Measurements from ENCODE around the gene IL24.
A peak's percentile ranks its signal among the peaks of the same experiment; 100 is the strongest.

The IL24 gene

DNA sequence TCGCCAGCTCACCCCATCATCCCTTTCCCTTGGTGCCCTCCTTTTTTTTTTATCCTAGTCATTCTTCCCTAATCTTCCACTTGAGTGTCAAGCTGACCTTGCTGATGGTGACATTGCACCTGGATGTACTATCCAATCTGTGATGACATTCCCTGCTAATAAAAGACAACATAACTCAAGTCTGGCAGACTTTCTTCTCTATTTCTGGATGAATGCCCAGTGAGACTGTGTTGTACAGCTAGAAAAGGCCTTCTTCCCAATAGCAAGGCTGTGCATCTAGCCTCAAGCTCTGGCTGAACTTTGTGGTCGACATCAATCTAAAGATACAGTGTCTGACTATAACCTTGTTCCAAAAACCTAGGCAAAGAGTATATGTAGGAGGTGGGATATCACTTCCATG lies 6.4 kb downstream of the IL24 start:
- Mint-ChIP-seq H3K27ac (no peak overlapping the region), H3K9me3 (no peaks in the 10 kb centered on the region), H3K4me1 (ENCODE audit: low read depth) (peaks cover 15% of the 10 kb centered on the region), H3K27me3 (peaks cover 61% of the 10 kb centered on the region), H3K4me3 (no peak overlapping the region), H3K36me3 (ENCODE audit: low read depth) (no peaks in the 10 kb centered on the region)
- intact Hi-C loops (cut with micrococcal nuclease), result no loop called here

DNA sequence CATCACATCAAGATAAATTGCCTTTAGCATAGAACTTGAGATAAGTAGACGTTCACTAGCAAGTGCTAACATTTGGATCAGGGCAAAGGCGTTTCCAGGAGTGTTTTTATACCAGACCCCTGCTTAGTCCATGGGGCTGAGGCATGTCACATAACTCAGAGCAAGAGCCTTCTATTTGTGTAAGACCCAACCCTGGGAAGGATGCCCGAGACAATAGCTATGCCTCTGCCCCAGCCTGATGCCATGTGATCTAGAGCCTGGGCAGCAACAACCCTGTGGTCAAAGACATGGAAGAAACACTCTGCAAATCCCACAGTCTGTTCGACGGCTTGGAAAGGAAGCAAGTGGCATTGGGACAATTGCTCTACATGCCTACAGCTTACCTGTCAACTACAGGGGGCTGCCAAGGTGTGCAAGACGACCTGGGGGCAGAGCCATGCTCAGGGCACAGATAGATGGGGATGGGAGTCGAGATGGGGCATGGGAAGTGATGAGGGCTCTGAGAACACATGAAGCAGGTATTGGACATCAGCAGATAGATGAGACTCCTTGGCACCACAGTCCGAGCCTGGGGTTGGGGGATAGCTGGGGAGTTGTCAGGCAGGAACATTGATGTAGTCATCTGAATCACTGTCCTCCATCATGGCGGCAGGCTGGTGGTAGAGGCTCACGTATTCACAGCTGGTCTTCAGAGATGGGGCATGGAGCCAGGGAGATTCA lies 7.3 kb downstream of the IL24 start:
- Mint-ChIP-seq H3K4me1 (ENCODE audit: low read depth) (peaks cover 20% of the 10 kb centered on the region), H3K27ac (no peak overlapping the region), H3K36me3 (ENCODE audit: low read depth) (no peaks in the 10 kb centered on the region), H3K27me3 (peaks cover 61% of the 10 kb centered on the region), H3K4me3 (no peak overlapping the region), H3K9me3 (no peaks in the 10 kb centered on the region)
- intact Hi-C loops (cut with micrococcal nuclease), result no loop called here

DNA sequence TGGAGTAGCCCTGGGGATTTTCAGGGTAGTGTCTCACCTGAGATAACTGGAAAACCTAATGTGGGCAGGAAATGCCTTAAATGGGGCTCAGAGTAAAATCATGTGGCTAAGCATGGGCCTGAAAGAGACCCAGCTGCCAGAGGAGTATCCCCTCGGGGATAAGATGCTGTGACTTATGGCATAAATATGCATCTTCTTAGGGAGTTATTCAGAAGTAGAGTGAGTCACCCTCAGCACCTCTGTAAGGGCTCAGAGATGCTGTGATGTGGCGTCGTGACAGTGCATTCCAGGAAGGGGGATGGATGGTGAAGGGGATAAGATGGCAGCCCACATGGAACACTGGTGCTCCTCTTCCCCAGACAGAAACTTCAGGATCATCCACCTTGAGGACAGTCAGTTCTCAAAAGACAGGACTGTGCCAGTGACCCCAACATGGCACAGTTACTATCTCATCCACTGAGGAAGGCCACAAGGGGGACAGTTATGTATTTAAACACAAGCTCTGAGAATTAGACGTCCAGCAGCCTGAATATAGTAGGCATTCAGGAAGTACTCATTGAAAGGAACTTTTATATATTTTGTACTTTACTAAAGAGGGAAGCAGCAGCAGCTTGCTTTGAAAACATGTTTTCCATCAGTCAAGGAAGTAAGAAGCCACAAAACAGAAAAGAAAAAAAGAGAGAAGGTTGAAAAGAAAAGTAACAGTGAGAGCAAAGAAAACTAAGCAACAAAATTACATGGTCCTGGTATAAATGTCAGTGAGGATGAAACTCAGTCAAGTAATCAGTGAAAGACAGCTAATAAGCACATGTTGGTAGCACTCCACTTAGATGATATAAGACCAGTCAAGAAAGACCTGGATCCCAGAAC lies 8.3 kb downstream of the IL24 start:
- Mint-ChIP-seq H3K27ac (no peak overlapping the region), H3K9me3 (no peaks in the 10 kb centered on the region), H3K36me3 (ENCODE audit: low read depth) (no peaks in the 10 kb centered on the region), H3K4me1 (ENCODE audit: low read depth) (peaks cover 20% of the 10 kb centered on the region), H3K4me3 (no peak overlapping the region), H3K27me3 (peaks cover 65% of the 10 kb centered on the region)
- intact Hi-C loops (cut with micrococcal nuclease), result no loop called here

DNA sequence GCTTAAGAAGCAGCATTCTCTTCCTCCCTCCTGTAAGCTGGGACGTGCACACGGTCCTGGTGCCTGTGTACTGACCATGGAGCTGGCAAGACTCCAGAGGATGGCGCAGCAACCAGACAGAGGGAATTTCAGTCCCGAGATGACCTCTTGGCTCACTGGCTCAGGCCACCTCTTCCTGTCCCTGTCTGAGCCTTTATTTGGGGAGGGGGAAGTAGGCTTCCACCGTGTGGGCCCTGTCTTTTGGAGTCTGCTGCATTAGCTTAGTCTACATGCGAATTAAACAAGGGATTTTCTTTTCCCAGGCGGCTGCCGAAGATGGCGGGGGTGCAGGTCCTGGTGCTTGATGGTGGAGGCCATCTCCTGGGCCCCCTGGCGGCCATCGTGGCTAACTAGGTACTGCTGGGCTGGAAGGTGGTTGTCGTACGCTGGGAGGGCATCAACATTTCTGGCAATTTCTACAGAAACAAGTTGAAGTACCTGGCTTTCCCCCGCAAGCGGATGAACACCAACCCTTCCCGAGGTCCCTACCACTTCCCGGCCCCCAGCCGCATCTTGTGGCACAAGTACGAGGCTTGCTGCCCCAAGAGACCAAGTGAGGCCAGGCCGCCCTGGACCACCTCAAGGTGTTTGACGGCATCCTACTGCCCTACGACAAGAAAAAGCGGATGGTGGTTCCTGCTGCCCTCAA lies 10.2 kb downstream of the IL24 start:
- H3K4me1 Mint-ChIP-seq (ENCODE audit: low read depth), result peaks cover 20% of the 10 kb centered on the region

DNA sequence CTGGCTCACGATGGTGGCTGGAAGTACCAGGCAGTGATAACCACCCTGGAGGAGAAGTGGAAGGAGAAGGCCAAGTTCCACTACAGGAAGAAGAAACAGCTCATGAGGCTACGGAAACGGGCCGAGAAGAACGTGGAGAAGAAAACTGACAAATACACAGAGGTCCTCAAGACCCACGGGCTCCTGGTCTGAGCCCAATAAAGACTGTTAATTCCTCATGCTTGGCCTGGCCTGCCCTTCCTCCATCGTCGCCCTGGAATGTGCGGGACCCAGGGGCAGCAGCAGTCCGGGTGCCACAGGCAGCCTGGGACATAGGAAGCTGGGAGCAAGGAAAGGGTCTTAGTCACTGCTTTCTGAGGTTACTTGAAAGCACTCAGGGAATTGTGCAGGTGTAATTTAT lies 10.8 kb downstream of the IL24 start:
- Mint-ChIP-seq H3K27ac (no peak overlapping the region), H3K4me3 (no peak overlapping the region), H3K36me3 (ENCODE audit: low read depth) (no peaks in the 10 kb centered on the region), H3K27me3 (peaks cover 64% of the 10 kb centered on the region), H3K4me1 (ENCODE audit: low read depth) (peaks cover 25% of the 10 kb centered on the region), H3K9me3 (no peaks in the 10 kb centered on the region)
- intact Hi-C loops (cut with micrococcal nuclease), result no loop called here

More for the DNA sequence above, 10.2 kb downstream of the IL24 start:
- Mint-ChIP-seq H3K27me3 (peaks cover 64% of the 10 kb centered on the region), H3K9me3 (no peaks in the 10 kb centered on the region), H3K4me3 (no peak overlapping the region), H3K27ac (no peak overlapping the region), H3K36me3 (ENCODE audit: low read depth) (no peaks in the 10 kb centered on the region)
- intact Hi-C loops (cut with micrococcal nuclease), result no loop called here

DNA sequence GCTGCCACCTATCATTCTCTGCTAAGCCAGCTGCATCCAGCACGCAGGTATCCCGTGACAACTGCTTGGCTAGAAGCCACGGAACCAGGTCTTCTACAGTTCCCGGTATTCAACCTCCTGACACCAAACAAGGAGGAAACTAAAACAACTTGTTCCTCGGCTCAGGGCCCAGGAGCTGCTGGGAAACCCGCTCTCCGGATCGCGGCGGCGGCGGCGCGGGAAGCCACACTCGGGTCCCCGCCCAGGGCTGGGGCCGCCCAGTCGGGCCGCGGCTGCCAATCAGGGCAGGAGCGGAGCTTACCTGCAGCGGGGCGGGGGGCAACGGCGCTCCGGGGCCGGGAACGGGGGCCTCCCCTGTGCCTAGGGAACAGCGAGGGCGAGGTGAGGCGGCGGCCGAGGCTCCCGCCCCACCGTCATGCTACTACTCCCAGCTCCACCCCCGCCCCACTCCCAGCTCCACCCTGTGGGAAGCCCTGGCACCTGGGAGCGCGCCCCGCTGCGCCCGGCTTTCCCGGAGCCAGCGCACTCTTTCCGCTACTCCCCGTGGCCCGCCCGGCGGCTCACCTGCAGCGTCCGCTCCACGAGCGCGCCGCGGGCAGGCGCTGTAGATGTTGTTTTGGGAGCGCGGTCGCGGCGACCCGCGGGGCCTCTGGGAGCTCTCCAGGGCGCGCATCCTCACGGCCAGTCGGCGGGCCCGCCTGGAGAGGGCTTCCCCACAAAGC lies 12.1 kb downstream of the IL24 start:
- Mint-ChIP-seq H3K27me3 (peaks cover 72% of the 10 kb centered on the region), H3K4me3 (peak overlapping the region; percentile 63), H3K4me1 (ENCODE audit: low read depth) (peaks cover 25% of the 10 kb centered on the region), H3K36me3 (ENCODE audit: low read depth) (no peaks in the 10 kb centered on the region), H3K9me3 (no peaks in the 10 kb centered on the region), H3K27ac (no peak overlapping the region)
- intact Hi-C loops (cut with micrococcal nuclease), result no loop called here

DNA sequence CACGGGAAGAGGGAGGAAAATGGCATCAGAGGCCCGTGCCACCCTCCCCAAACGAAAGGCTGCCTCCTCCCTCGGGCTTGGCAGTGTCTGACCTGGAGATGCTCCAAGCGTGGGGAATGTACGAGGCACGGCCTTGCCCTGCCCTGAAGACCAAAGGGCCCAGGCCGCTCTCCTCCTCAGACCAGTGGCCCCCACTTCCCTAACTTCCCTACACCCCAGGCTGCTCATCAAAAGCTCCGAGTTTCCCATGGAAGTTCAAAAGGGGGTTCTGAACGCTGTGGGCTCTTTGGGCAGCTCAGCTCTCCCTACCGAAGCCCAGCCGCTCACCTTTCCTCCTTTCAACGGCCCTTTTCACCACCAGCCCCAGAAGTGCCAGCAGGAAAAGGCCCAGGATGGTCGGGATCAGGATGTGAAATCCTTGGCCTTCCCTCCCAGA lies 12.7 kb downstream of the IL24 start:
- Mint-ChIP-seq H3K4me3 (peak overlapping the region; percentile 63), H3K27me3 (peaks cover 71% of the 10 kb centered on the region), H3K4me1 (ENCODE audit: low read depth) (peaks cover 25% of the 10 kb centered on the region), H3K27ac (no peak overlapping the region), H3K36me3 (ENCODE audit: low read depth) (no peaks in the 10 kb centered on the region), H3K9me3 (no peaks in the 10 kb centered on the region)
- intact Hi-C loops (cut with micrococcal nuclease), result loop anchor here (2.0 to 10.0 kb wide), 3 partner anchors 175 to 303 kb away; partner anchors contain the start of gene DYRK3

DNA sequence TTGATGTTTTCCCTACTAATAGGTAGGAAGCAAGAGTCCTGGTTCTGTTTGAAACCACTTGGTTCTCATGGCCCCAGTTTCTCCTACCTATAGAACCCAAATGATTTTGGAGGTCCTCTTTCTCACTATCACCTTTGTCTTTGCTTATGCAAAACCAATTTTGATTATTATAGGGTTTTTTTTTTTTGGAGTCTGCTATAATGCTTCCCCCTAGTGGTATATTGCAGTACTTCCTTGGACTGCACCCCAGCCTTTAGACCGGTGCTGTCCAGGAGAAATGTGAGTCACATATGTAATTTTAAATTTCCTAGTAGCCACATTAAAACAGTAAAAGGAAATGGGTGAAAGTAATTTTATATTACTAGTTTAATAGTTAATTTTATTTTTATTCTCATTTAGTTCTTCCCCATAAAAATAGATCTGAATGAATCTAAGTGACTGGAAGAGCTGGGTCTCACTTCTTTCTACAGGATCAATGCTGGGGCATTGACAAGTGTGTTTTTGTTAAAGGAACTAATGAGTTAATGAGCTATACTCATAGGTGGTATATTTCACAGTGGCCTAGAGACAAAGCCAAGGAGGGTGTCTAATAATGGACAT lies 13.9 kb downstream of the IL24 start:
- no peaks in the 10 kb centered on the region for H3K36me3 Mint-ChIP-seq (ENCODE audit: low read depth)

DNA sequence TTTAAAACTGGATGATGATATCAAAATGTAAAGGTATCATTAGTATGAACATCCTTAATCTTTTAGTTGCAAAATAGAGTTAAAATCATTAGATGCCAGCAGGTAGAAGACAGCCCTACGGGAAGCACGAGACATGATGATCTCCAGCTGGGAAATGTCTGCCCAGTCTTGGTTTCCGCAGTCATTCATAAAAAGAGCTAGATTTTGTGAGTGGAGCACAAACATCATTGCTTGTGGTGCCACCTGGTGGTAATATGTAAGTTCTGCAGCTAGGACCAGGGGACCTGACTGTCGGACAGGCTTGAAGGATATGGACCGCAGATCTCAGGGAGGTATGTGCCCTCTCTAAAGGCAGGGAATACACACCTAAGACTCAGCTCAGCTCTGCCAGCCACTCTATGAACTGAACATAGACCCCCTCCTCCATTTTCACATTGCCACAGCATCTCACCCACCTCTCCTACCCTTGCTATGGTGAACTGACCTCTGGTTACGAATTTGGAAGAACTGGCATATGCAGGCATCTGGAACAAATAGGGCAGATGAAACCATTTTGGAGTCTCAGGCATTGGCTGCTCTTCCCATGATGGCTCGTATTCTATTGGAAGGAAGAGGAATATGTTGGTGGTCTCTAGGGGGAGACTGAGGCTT lies 15.3 kb downstream of the IL24 start:
- intact Hi-C loops (cut with micrococcal nuclease), result loop anchor here (1.0 to 10.0 kb wide), 6 partner anchors 48 to 305 kb away; partner anchors contain the start of genes DYRK3 and IL20
- Mint-ChIP-seq H3K9me3 (no peaks in the 10 kb centered on the region), H3K4me1 (ENCODE audit: low read depth) (peaks cover 10% of the 10 kb centered on the region), H3K36me3 (ENCODE audit: low read depth) (no peaks in the 10 kb centered on the region), H3K27me3 (peaks cover 64% of the 10 kb centered on the region), H3K4me3 (no peak overlapping the region), H3K27ac (no peak overlapping the region)

More for the DNA sequence above, 13.9 kb downstream of the IL24 start:
- Mint-ChIP-seq H3K27ac (no peak overlapping the region), H3K4me3 (no peak overlapping the region), H3K9me3 (no peaks in the 10 kb centered on the region), H3K27me3 (peaks cover 71% of the 10 kb centered on the region), H3K4me1 (ENCODE audit: low read depth) (peaks cover 12% of the 10 kb centered on the region)
- intact Hi-C loops (cut with micrococcal nuclease), result loop anchor here (2.0 to 10.0 kb wide), 3 partner anchors 176 to 304 kb away; partner anchors contain the start of gene DYRK3

DNA sequence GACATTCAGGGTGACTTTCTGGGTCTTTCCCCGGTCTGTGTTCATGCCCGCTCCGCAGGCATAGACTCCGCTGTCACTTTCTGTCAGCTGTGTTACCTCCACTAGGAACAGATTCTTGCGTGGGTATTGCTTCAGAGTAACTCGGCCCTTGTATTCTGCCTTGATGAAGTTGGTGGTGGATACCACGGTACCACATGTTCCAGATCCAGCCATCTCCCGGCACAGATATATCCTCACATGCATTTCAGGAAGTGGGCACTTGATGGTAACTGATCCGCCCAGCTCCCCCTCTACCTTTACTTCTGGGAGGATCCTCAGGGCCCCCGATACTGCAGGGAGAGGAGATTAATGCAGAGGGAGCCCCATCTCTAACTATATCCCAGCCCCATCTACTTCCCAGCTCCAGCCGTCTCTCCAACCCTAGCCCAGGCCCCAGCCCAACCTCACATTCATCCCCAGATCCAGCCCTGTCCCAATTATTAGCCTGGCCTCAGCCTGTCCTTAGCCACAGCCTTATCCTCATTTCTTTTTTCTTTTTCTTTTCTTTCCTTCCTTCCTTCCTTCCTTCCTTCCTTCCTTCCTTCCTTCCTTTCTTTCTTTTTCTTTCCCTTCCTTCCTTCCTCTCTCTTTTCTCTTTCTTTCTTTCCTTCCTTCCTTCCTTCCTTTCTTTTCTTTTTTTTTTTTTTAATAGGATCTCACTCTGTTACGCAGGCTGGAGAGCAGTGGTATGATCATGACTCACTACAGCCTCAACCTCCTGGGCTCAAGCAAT lies 16.7 kb downstream of the IL24 start:
- no peaks in the 10 kb centered on the region for H3K9me3 Mint-ChIP-seq
- H3K36me3 Mint-ChIP-seq (ENCODE audit: low read depth), result no peaks in the 10 kb centered on the region
- peaks cover 8% of the 10 kb centered on the region for H3K4me1 Mint-ChIP-seq (ENCODE audit: low read depth)
- no peak overlapping the region for H3K27ac Mint-ChIP-seq
- peaks cover 56% of the 10 kb centered on the region for H3K27me3 Mint-ChIP-seq
- H3K4me3 Mint-ChIP-seq, result no peak overlapping the region
- intact Hi-C loops (cut with micrococcal nuclease), result loop anchor here (2.0 to 10.0 kb wide), 4 partner anchors 49 to 307 kb away; partner anchors contain the start of genes DYRK3 and IL20

DNA sequence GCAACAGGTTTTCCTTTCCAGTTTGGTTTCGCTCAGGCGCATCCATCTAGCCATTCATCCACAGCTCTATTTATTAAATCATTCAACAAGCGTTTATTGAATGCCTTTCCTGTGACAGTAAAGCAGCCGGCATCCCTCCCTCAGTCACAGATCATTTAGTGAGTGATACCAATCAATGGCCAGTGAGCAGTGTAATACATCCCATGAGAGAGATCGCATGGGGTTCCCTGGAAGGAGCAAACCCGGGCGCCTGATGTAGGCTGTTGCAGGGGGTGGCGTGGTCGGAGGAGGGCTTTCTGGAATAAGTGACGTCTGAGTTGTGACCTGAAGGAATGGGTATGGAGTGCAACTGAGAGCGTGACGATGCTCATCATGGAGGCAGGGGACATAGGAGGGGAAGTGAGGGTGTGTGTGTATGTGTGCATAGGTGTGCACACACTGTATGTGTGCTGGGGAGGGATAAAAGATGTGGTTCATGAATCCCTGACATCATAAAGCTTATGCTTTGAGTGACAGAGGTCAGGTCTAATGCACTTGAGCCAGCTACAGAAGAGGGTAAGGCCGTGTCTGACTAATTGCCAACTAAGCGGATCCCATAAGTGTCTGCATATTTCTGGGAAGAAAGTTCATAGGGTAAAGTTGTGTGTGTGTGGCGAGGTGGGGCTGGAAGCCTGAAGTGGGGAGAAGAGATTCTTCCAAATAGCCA lies 17.9 kb downstream of the IL24 start:
- Mint-ChIP-seq H3K36me3 (ENCODE audit: low read depth) (no peaks in the 10 kb centered on the region), H3K9me3 (no peaks in the 10 kb centered on the region), H3K27ac (no peak overlapping the region), H3K4me3 (no peak overlapping the region), H3K4me1 (ENCODE audit: low read depth) (peaks cover 5% of the 10 kb centered on the region), H3K27me3 (peaks cover 46% of the 10 kb centered on the region)
- intact Hi-C loops (cut with micrococcal nuclease), result loop anchor here (10.0 kb wide), 1 partner anchor 280 kb away; the partner anchor contains the start of gene DYRK3

Data from dendritic cell treated with granulocyte-macrophage colony-stimulating factor and Interleukin-4, amounts not matched to agents 40 ng/mL and 50 ng/mL, for 4 days (primary cell).